Endothelial cell of umbilical vein (primary cell): ENCODE data around the gene ETV7. TPM values are rescaled to one million over a fixed set of nuclear protein-coding genes. Genes with fewer than 3 reads are reported as not detected.

Experiments used
- Bru-seq: library from RNA; stranded (reverse); fragments of 400-500 nt; gene quantifications from one replicate; lab custom pipeline; 2021; lab: Mats Ljungman, UMichigan
- BruChase-seq, 2 experiments: library from RNA; stranded (reverse); fragments of 400-500 nt; gene quantifications; one replicate each; lab custom pipeline; 2021; lab: Mats Ljungman, UMichigan
- BruUV-seq: library from RNA; stranded (reverse); fragments of 400-500 nt; replicated peaks from 2 replicates; lab custom pipeline; 2021; lab: Mats Ljungman, UMichigan
- CTCF ChIA-PET: fragments of 300-600, 350-600 bp; sonication (Branson Sonifier 250); formaldehyde crosslinking; loops from one replicate; lab custom pipeline; 2021; ENCODE audit warnings: antibody characterized with exemption, inconsistent platforms; lab: Charles Lee
- POLR2A ChIA-PET: fragments of 300-600, 350-600 bp; sonication (Branson Sonifier 250); formaldehyde crosslinking; loops from one replicate; lab custom pipeline; 2021; ENCODE audit warnings: antibody characterized with exemption, inconsistent platforms; lab: Charles Lee
- DNase-seq: peaks from one replicate; pipeline ENCODE4 v3.0.0-alpha.2; 2011; ENCODE audit warnings: low read depth, low spot score
- FAIRE-seq: peaks from 2 replicates; lab custom pipeline; 2011; peaks lifted over from hg19 to GRCh38; lab: Jason Lieb, UNC
- H2AFZ ChIP-seq: 2 replicates; pipeline ENCODE4 v1.6.0; 2012; ENCODE audit warnings: low read depth, low read length, control low read depth, inconsistent platforms
- H3K27ac ChIP-seq: 2 replicates; pipeline ENCODE4 v1.5.1; 2011; ENCODE audit warnings: low read depth, mild to moderate bottlenecking, control low read depth, low read length, moderate library complexity; ENCODE audit not compliant: insufficient read depth
- H3K27me3 ChIP-seq, 2 experiments: 2 replicates each; pipeline versions ENCODE4 v1.6.0 to v1.6.1; 2011; ENCODE audit warnings: low read length in 2 of 2, mixed read lengths in 1 of 2; ENCODE audit not compliant: control insufficient read depth in 2 of 2, insufficient read depth in 2 of 2
- H3K36me3 ChIP-seq, 2 experiments: 2 replicates in 1 of 2; 3 replicates in 1 of 2; pipeline ENCODE4 v1.5.1; 2011; ENCODE audit warnings: low read length in 2 of 2, mild to moderate bottlenecking in 1 of 2, moderate library complexity in 1 of 2; ENCODE audit not compliant: control insufficient read depth in 2 of 2, insufficient read depth in 2 of 2; ENCODE audit errors: extremely low read depth in 1 of 2
- H3K4me1 ChIP-seq: 3 replicates; pipeline ENCODE4 v1.5.1; 2011; ENCODE audit warnings: mild to moderate bottlenecking, low read length; ENCODE audit not compliant: control insufficient read depth, insufficient read depth; ENCODE audit errors: extremely low read depth
- H3K4me2 ChIP-seq: 2 replicates; pipeline ENCODE4 v1.6.1; 2011; ENCODE audit warnings: low read length, control low read depth, mixed read lengths; ENCODE audit not compliant: insufficient read depth
- H3K4me3 ChIP-seq, 3 experiments: fragments of 200-600 bp in 1 of 3; sonication (generic), shearing (Covaris generic) in 1 of 3; replicated peaks in 1 of 3; 2 replicates each; pipeline ENCODE4 v1.5.1; 2011 to 2016; ENCODE audit warnings: control low read depth in 3 of 3, low read length in 3 of 3, mild to moderate bottlenecking in 2 of 3, inconsistent platforms in 1 of 3, low read depth in 1 of 3, moderate library complexity in 1 of 3; ENCODE audit not compliant: insufficient read depth in 1 of 3
- H3K79me2 ChIP-seq: 2 replicates; pipeline ENCODE4 v1.6.0; 2012; ENCODE audit warnings: low read length, inconsistent platforms; ENCODE audit not compliant: control insufficient read depth, insufficient read depth
- H3K9ac ChIP-seq: replicated peaks from 2 replicates; pipeline ENCODE3; 2011; ENCODE audit warnings: low read length, control low read depth; ENCODE audit not compliant: insufficient read depth; ENCODE audit errors: extremely low read depth
- H3K9me1 ChIP-seq: replicated peaks from 3 replicates; pipeline ENCODE4 v1.6.0; 2011; ENCODE audit warnings: mild to moderate bottlenecking, low read length; ENCODE audit not compliant: control insufficient read depth, insufficient read depth; ENCODE audit errors: extremely low read depth
- H3K9me3 ChIP-seq: replicated peaks from 2 replicates; pipeline ENCODE4 v1.5.1; 2012; ENCODE audit warnings: low read length, inconsistent platforms; ENCODE audit not compliant: control insufficient read depth, insufficient read depth
- H4K20me1 ChIP-seq: replicated peaks from 2 replicates; pipeline ENCODE3; 2011; ENCODE audit warnings: mild to moderate bottlenecking, low read length; ENCODE audit not compliant: control insufficient read depth, insufficient read depth; ENCODE audit errors: extremely low read depth
- CTCF ChIP-seq, 2 donors: IDR thresholded peaks; 1 replicate in 1 of 2; 2 replicates in 1 of 2; pipeline ENCODE4 v1.5.1; 2011; ENCODE audit warnings: low read length in 2 of 2, mild to moderate bottlenecking in 2 of 2, moderate library complexity in 2 of 2, control low read depth in 1 of 2, inconsistent platforms in 1 of 2, low read depth in 1 of 2; ENCODE audit not compliant: insufficient read depth in 1 of 2; ENCODE audit errors: extremely low read depth in 1 of 2
- EZH2 ChIP-seq: IDR thresholded peaks from 2 replicates; pipeline ENCODE4 v1.6.1; 2012; ENCODE audit warnings: borderline replicate concordance, low read depth, mild to moderate bottlenecking, moderate library complexity, low read length, inconsistent platforms; ENCODE audit not compliant: severe bottlenecking
- FOS ChIP-seq: IDR thresholded peaks from 2 replicates; pipeline ENCODE4 v1.6.1; 2011; ENCODE audit warnings: mild to moderate bottlenecking, low read length, moderate library complexity, borderline replicate concordance; ENCODE audit not compliant: insufficient read depth
- GATA2 ChIP-seq: IDR thresholded peaks from 2 replicates; pipeline ENCODE4 v1.7.0; 2011; ENCODE audit warnings: low read depth, mild to moderate bottlenecking, moderate library complexity, mixed read lengths, low read length; ENCODE audit not compliant: insufficient read length, insufficient read depth
- JUN ChIP-seq: IDR thresholded peaks from 2 replicates; pipeline ENCODE4 v1.6.1; 2011; ENCODE audit warnings: borderline replicate concordance, low read depth; ENCODE audit not compliant: insufficient read length, insufficient read depth
- MAX ChIP-seq: IDR thresholded peaks from 2 replicates; pipeline ENCODE4 v1.6.1; 2011; ENCODE audit not compliant: insufficient read depth, insufficient read length
- MYC ChIP-seq: IDR thresholded peaks from one replicate; pipeline ENCODE4 v1.6.1; 2011; ENCODE audit warnings: mild to moderate bottlenecking, low read depth, low read length
- POLR2A ChIP-seq: IDR thresholded peaks from 2 replicates; pipeline ENCODE4 v1.6.1; 2012; ENCODE audit warnings: low read depth, mild to moderate bottlenecking, control low read depth, low read length
- POLR2AphosphoS5 ChIP-seq: IDR thresholded peaks from 2 replicates; pipeline ENCODE4 v1.6.1; 2012; ENCODE audit warnings: low read depth, mild to moderate bottlenecking, control low read depth, low read length, moderate library complexity; ENCODE audit not compliant: insufficient read depth
- dilution Hi-C: fragments of 300-500 bp; cut with MboI; formaldehyde crosslinking; loops from one replicate; pipeline ENCODE4 v1.15.0; 2019; ENCODE audit warnings: low sequenced_read_pairs; ENCODE audit not compliant: extremely low pct_ligation_motif_present
- intact Hi-C: fragments of 100-400 bp; cut with micrococcal nuclease; formaldehyde crosslinking; loops from one replicate; pipeline ENCODE4 v1.10.0; 2022
- long read RNA-seq: library from polyadenylated mRNA; stranded (forward); transcript quantifications from one replicate; pipeline ENCODE4 v2.0.0, GENCODE V29; 2021
- polyA minus RNA-seq, 3 experiments: library from RNA; depleted of rRNA, polyadenylated mRNA; stranded (reverse); fragments of >200 nt; gene quantifications; 1 replicate in 1 of 3; 2 replicates in 2 of 3; pipeline ENCODE4 v1.2.3, GENCODE V29; 2011
- polyA plus RNA-seq, 4 experiments: library from polyadenylated mRNA; depleted of rRNA in 3 of 4; stranded (reverse) in 3 of 4; unstranded in 1 of 4; fragments of >200 nt; gene quantifications; 2 replicates each; pipeline versions ENCODE4 v1.2.1 to v1.2.3, GENCODE V29; 2011 to 2012; ENCODE audit warnings: missing spikeins in 1 of 4
- total RNA-seq: library from RNA; stranded (reverse); gene quantifications from 2 replicates; pipeline ENCODE4 v1.2.3, GENCODE V29; 2021

Gene ETV7
- total RNA-seq = 0.21 and 0.58 TPM in 2 replicates
- polyA plus RNA-seq = 0.23 and 0.65 TPM in 2 replicates
- polyA plus RNA-seq (2011; cell fraction: cytosol; rRNA removed) = 0.19 and 0.38 TPM in 2 replicates
- polyA plus RNA-seq (2011; cell fraction: nucleus; rRNA removed) = 0.18 and 0.35 TPM in 2 replicates
- polyA plus RNA-seq (2012) = 0.20 and 0.25 TPM in 2 replicates
- polyA minus RNA-seq = not detected in 2 replicates
- polyA minus RNA-seq (2011; cell fraction: cytosol; rRNA and poly(A)+ RNA removed) = not detected
- polyA minus RNA-seq (2011; cell fraction: nucleus; rRNA and poly(A)+ RNA removed) = not detected in 2 replicates
- Bru-seq, nascent RNA = percentile 25 among the genes with signal in this experiment
- BruChase-seq, experiment 1, labeled RNA remaining after a 6-hour chase = percentile 23 among the genes with signal in this experiment
- percentile 24 among the genes with signal in this experiment for BruChase-seq, experiment 2, labeled RNA remaining after a 2-hour chase
- long read RNA-seq = 0 reads

GRCh38 chr6:36387440-36388303, at the start of gene ETV7:
Gene ETV7, minus strand, starts transcription at chr6:36387669. Its CDS starts 128 bp downstream, at chr6:36387541.
- Histone ChIP-seq H3K27me3 (peaks cover 18 to 21% of the 10 kb centered on the region in 2 experiments), H3K4me3 (peak within 1 kb of the TSS; percentile 42 to 66 (median 61)), H3K27ac (peak within 1 kb of the TSS; percentile 10), H3K79me2 (no peaks in the 10 kb centered on the region), H3K36me3 (no peaks in the 10 kb centered on the region), H2AFZ (peak within 1 kb of the TSS; percentile 90), H3K4me2 (peak within 1 kb of the TSS; percentile 84), H3K9ac (peak within 1 kb of the TSS; percentile 72), H3K9me1 (no peaks in the 10 kb centered on the region), H3K9me3 (no peaks in the 10 kb centered on the region), H4K20me1 (no peaks in the 10 kb centered on the region), H3K4me1 (peaks cover 13% of the 10 kb centered on the region)
- dilution Hi-C loops = no loop called here
- TF ChIP-seq POLR2A (no peak), EZH2 (peak; percentile 73)
- no peak for FAIRE-seq
- DNase-seq = no peak
- POLR2A ChIA-PET = no interaction called here
- no TSS peak for BruUV-seq
- CTCF ChIA-PET = interaction anchor here (1.2 to 2.0 kb wide), 7 partner anchors 9 to 85 kb away, joined by 3 to 12 read pairs (median 5); no protein-coding TSS in a partner anchor
- intact Hi-C loops = no loop called here

DNA sequence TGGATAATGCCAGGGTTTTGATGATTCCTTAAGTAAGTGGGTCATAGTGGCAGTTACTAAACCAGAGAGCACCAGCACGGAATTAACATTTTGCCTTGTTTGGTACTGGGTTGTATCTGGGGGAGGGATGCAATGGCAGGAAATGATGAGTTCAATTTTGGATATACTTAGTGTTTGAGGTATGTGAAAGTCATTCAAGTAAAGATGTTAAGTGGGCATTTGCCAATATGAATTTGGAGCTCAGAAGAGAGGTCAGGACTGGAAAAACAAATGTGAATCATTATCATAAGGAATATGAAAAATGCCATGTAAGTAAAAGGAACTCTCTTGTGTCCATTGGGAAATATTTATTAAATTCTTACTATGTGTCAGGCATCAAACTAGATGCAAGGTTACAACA, 49.0 kb upstream of the ETV7 start:
- no peak overlapping the region for H3K4me2 ChIP-seq
- no peaks in the 10 kb centered on the region for H4K20me1 ChIP-seq
- H3K9me3 ChIP-seq = no peaks in the 10 kb centered on the region
- BruUV-seq = no TSS peak
- dilution Hi-C loops (no loop called here), intact Hi-C loops (no loop called here)
- H3K79me2 ChIP-seq = no peaks in the 10 kb centered on the region
- CTCF ChIA-PET = no interaction called here
- H3K9ac ChIP-seq = no peak overlapping the region
- FAIRE-seq (no peak), DNase-seq (no peak)
- no peaks in the 10 kb centered on the region for H3K27me3 ChIP-seq
- H3K36me3 ChIP-seq = no peaks in the 10 kb centered on the region
- TF ChIP-seq JUN = no peak
- no peak for TF ChIP-seq CTCF (IDR thresholded peaks at IDR 0.05; ENCODE audit: extremely low read depth in 1 of 2, insufficient read depth in 1 of 2, low read depth in 1 of 2, low read length in 2 of 2)
- TF ChIP-seq MAX = no peak
- TF ChIP-seq FOS = no peak
- TF ChIP-seq POLR2A = no peak
- TF ChIP-seq EZH2 = no peak
- TF ChIP-seq GATA2 = no peak
- TF ChIP-seq POLR2AphosphoS5 = no peak
- TF ChIP-seq MYC = no peak
- H3K4me1 ChIP-seq = peaks cover 5% of the 10 kb centered on the region
- no peak overlapping the region for H2AFZ ChIP-seq
- no peak overlapping the region for H3K4me3 ChIP-seq
- no peaks in the 10 kb centered on the region for H3K9me1 ChIP-seq
- H3K27ac ChIP-seq = no peak overlapping the region
- POLR2A ChIA-PET = no interaction called here
